ENCODE data around the gene TRNT1.
A peak's percentile ranks its signal among the peaks of the same experiment; 100 is the strongest.

TRNT1 gene

DNA sequence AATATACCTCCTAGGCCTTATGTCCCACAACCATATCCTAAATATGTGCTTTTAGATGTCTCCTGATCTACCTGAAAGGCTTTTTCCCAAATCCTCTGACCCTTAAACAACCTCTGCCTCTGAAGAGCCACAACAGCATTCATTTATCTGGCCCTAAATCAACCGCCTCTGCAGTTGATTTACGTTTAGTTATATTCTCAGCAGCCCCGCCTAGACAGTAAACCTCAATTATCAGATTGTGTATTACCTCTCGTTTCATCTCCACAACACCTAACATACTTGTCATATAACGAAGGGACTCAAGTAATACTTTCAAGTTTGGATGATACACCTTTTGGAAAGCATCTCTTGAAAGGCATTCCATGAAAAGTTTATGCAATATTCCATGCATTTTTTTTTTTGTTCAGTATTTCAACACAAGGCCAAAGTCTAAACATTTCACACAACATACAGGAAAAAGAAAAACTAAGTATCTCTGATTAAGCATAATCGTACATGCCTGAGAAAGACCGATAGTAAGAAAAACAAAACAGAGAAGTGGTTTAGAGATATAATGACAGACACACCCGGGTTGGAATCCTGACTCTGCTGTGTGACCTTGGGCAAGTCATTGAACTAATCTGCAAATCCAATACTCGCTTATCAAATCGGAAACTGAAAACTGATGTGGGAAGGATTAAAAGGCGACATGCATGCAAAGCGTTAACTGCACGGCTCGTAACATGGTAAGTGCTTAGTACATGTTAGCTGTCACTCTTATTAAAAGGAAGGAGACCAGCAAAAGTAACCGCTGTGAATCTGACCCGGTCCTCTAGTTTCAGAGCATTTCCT lies 52.0 kb downstream of the TRNT1 start:
- no peak for DNase-seq (ENCODE audit: low read depth)

- peak; percentile 82 for DNase-seq (ENCODE audit: low read depth)
These were observed 52.8 kb downstream of the TRNT1 start, which contains the start of gene CRBN for GRCh38 chr3:3179407-3180094. Gene CRBN (minus strand): TSS chr3:3179691. CDS start chr3:3179687, 4 bp downstream.

GRCh38 chr3:3180456-3180855 lies 53.7 kb downstream of the TRNT1 start:
- DNase-seq (ENCODE audit: low read depth), result no peak

- DNase-seq (ENCODE audit: low read depth), result no peak
These were observed 58.1 kb downstream of the TRNT1 start for GRCh38 chr3:3184876-3185275.

- no peak for DNase-seq (ENCODE audit: low read depth)
These were observed 62.5 kb downstream of the TRNT1 start for GRCh38 chr3:3189102-3189727.

DNA sequence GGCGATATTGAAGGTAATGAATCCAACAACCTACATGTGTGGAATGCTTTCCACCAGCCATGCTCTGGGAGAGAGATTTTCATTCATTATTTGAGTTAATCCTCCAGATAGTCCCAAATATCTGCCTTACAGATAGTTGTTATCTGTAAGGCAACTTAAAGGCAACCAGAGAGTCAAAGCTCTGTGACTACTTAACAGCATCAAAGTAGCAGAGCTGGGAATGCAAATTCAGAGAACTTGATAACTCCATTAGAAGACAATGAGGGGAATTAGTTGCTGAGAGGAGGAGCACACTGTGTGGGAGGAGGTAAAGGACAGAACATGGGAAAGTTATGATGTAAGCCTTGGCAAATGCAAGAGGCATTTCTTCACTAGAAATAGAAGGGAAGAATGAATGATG lies 63.2 kb downstream of the TRNT1 start:
- no peak for DNase-seq (ENCODE audit: low read depth)

- DNase-seq (ENCODE audit: low read depth), result no peak
These were observed 65.0 kb downstream of the TRNT1 start for GRCh38 chr3:3191675-3192285.

- no peak for DNase-seq (ENCODE audit: low read depth)
These were observed 65.5 kb downstream of the TRNT1 start for GRCh38 chr3:3192286-3192675.

GRCh38 chr3:3194861-3195260 lies 68.1 kb downstream of the TRNT1 start:
- no peak for DNase-seq (ENCODE audit: low read depth)

GRCh38 chr3:3196148-3196861 lies 69.6 kb downstream of the TRNT1 start:
- no peak for DNase-seq (ENCODE audit: low read depth)
